SIG-M5 treated with dmso at 0.1 percent for 504 hours (cell line): Measurements from ENCODE around the gene POLR2F.

Experiments used
- DNase-seq: peaks from one replicate; lab custom pipeline; 2025; ENCODE audit not compliant: unreplicated experiment; lab: John Stamatoyannopoulos, UW

POLR2F gene

GRCh38 chr22:37999640-38000272 lies 46.3 kb downstream of the POLR2F start:
- no peak for DNase-seq

GRCh38 chr22:38005943-38006342 lies 52.4 kb downstream of the POLR2F start:
- DNase-seq: no peak

GRCh38 chr22:38006906-38007305 lies 53.4 kb downstream of the POLR2F start:
- no peak for DNase-seq

- DNase-seq: no peak
These were observed 53.9 kb downstream of the POLR2F start for GRCh38 chr22:38007330-38007902.

GRCh38 chr22:38009000-38009806 lies 55.7 kb downstream of the POLR2F start:
- no peak for DNase-seq

- no peak for DNase-seq
These were observed 59.1 kb downstream of the POLR2F start for GRCh38 chr22:38012604-38013072.

- no peak for DNase-seq
These were observed 60.6 kb downstream of the POLR2F start for GRCh38 chr22:38014083-38014482.

GRCh38 chr22:38016182-38017151 lies 63.0 kb downstream of the POLR2F start:
- no peak for DNase-seq

GRCh38 chr22:38017272-38017920 lies 63.9 kb downstream of the POLR2F start:
- DNase-seq: no peak

GRCh38 chr22:38017939-38018885 lies 64.7 kb downstream of the POLR2F start:
- no peak for DNase-seq
